GM13977 (cell line): ENCODE data around the gene ZNF697.
A peak's percentile ranks its signal among the peaks of the same experiment; 100 is the strongest.
"Not testable (repeated sequence)": the region's sequence is repeated elsewhere in the genome, so short reads cannot be mapped to it uniquely, and the experiment has no call there.

Source experiments
- DNase-seq: peaks from one replicate; pipeline ENCODE4 v3.0.0; 2012; ENCODE audit warnings: low spot score
- in situ Hi-C: fragments of 300-500 bp; cut with MboI; formaldehyde crosslinking; loops from one replicate; pipeline ENCODE4 v1.12.0; 2022; ENCODE audit warnings: low sequenced_read_pairs, low pct_unique_long_range_greater_than_20kb, mixed read lengths, inconsistent platforms; ENCODE audit not compliant: unreplicated experiment
- TF ChIP-seq, protein P1 (sequence below): IDR thresholded peaks from 2 replicates; pipeline ENCODE4 v1.5.1; 2012; ENCODE audit warnings: mild to moderate bottlenecking, control low read depth; ENCODE audit not compliant: insufficient read depth; ENCODE audit errors: extremely low read depth, missing control alignments

ZNF697 gene

GRCh38 chr1:119590393-119590792 lies 57.7 kb downstream of the ZNF697 start:
- TF ChIP-seq, protein P1, sequence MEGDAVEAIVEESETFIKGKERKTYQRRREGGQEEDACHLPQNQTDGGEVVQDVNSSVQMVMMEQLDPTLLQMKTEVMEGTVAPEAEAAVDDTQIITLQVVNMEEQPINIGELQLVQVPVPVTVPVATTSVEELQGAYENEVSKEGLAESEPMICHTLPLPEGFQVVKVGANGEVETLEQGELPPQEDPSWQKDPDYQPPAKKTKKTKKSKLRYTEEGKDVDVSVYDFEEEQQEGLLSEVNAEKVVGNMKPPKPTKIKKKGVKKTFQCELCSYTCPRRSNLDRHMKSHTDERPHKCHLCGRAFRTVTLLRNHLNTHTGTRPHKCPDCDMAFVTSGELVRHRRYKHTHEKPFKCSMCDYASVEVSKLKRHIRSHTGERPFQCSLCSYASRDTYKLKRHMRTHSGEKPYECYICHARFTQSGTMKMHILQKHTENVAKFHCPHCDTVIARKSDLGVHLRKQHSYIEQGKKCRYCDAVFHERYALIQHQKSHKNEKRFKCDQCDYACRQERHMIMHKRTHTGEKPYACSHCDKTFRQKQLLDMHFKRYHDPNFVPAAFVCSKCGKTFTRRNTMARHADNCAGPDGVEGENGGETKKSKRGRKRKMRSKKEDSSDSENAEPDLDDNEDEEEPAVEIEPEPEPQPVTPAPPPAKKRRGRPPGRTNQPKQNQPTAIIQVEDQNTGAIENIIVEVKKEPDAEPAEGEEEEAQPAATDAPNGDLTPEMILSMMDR: no peak
- no peak for DNase-seq
- in situ Hi-C loops: no loop called here

- in situ Hi-C loops: no loop called here
- no peak for DNase-seq
- TF ChIP-seq, protein P1: no peak
Observed at GRCh38 chr1:119588621-119589020, 59.4 kb downstream of the ZNF697 start.

DNA sequence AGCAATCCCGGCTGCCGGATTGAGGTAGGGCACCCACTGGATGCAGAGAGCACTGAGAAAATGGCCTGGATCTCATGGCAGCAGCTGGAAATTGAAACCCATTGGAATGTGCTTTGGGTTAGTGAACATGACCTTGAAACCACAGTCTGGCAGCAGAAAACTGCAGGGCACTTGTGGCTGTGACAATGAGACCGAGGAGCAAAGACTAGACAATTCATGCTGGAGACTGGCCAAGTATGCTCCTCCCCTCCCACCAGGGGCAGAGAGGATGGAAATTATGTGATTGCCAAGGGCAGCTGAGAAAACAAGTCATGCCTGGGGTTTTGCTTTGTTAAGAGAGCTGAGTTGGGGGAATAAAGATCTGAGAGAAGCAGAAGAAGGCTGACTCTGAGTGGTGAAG lies 60.7 kb downstream of the ZNF697 start:
- TF ChIP-seq, protein P1: no peak
- in situ Hi-C loops: no loop called here
- no peak for DNase-seq

DNA sequence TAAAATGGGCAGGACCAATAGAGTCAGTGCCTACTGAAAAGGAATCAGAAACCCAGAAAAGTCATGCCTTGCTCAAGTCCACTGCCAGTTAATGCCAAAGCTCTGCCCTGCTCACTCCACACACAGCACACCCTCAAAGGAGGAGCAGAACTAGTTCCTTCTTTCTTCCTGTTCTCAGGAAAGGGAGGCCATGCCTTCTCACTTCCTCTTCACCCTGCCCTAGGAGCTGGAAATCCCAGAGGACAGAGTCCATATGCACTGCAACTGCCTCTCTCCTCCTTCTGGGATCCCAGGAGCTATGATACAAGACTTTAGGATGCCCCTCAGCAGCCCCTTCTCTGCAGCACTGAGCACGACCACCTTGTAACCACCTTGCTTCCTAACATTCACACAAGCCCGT lies 62.3 kb downstream of the ZNF697 start:
- DNase-seq, in situ Hi-C loops: not testable (repeated sequence)

DNA sequence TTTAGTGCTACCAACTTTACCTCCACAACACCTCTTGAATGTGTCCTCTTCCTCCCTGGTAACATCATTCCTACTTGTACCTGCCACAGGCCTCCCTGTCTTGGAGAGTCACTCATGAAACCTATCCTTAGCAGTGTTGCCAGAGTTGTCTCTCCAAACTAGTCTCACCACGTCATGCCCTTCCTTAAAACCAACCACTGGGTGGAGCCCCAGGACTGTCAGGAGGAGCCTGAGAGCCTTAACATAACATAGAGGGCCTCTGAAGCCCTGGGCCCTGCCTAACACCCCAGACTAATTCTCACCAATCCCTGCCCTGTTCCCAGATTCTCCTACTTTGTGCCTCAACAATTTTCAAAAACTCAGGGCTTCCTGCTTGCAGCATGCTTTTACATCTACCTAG lies 65.3 kb downstream of the ZNF697 start:
- in situ Hi-C loops: no loop called here
- peak; percentile 14 for DNase-seq
- TF ChIP-seq, protein P1: peak; percentile 28

DNA sequence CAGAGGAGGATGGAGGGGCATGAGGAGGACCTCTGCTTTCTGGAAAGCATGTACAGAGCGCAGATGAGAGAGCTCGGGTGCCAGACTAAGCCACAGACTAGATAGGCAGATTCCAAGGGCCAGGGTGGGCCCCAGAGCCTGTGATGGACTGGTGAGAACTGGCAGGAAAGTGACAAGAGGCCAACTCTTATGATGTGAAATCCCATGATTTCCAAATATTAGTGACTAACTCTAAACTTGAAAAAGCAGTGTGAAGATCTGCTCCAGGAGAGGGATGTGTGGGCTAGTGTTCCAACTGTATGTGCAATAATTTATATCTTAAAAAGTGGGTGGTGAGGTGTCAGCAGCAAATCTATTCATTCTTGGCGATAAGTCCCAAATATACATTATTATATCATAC lies 67.0 kb downstream of the ZNF697 start:
- in situ Hi-C loops, DNase-seq: not testable (repeated sequence)

DNA sequence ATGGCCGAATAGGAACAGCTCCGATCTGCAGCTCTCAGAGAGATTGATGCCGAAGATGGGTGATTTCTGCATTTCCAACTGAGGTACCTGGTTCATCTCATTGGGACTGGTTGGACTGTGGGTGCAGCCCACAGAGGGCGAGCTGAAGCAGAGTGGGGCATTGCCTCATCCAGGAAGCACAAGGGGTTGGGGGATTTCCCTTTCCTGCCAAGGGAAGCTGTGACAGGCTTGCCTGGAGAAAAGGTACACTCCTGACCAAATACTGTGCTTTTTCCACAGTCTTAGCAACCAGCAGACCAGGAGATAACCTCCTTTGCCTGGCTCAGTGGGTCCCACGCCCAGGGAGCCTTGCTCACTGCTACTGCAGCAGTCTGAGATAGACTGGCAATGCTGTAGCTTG lies 74.2 kb downstream of the ZNF697 start:
- TF ChIP-seq, protein P1: no peak
- in situ Hi-C loops: no loop called here
- DNase-seq: no peak

- in situ Hi-C loops, DNase-seq: not testable (repeated sequence)
Observed at GRCh38 chr1:119569930-119570622, 78.0 kb downstream of the ZNF697 start.
